HUDEP-2 (cell line): ENCODE data around the gene AFF3.

Experiments used
- DNase-seq, 76 experiments: peaks; one replicate each; lab custom pipeline; 2025; ENCODE audit not compliant: unreplicated experiment in 76 of 76; lab: John Stamatoyannopoulos, UW

The AFF3 gene

GRCh38 chr2:99727199-99727598 lies 415.2 kb downstream of the AFF3 start:
- no peak for DNase-seq

GRCh38 chr2:99726691-99727090 lies 415.7 kb downstream of the AFF3 start:
- DNase-seq = no peak

GRCh38 chr2:99725820-99726219 lies 416.6 kb downstream of the AFF3 start:
- no peak for DNase-seq

GRCh38 chr2:99722476-99722875 lies 419.9 kb downstream of the AFF3 start:
- DNase-seq = no peak

GRCh38 chr2:99719102-99719501 lies 423.3 kb downstream of the AFF3 start:
- no peak for DNase-seq

GRCh38 chr2:99715956-99716355 lies 426.4 kb downstream of the AFF3 start:
- no peak for DNase-seq

GRCh38 chr2:99714349-99714748 lies 428.0 kb downstream of the AFF3 start:
- DNase-seq = no peak

- DNase-seq = no peak
These were observed 431.2 kb downstream of the AFF3 start for GRCh38 chr2:99711144-99711543.

DNA sequence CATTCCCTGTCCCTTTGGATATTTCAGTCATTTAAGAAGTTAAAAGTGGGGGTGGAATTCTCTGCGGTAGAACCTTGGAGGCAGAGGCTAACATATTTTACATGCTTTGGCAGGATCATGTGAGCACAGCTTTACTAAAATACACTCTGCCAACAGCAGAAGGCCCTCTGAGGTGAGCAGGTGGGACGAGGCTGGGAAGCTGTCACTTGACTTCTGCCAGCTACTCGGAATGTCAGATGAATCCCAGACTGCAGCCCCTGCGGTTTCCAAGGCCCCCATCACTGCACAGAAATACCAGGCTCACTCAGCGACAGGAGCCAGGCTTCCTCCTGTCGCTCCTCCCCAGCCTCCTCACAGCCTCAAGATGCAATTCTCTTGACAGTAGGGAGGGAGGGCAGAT lies 431.7 kb downstream of the AFF3 start:
- no peak for DNase-seq

DNA sequence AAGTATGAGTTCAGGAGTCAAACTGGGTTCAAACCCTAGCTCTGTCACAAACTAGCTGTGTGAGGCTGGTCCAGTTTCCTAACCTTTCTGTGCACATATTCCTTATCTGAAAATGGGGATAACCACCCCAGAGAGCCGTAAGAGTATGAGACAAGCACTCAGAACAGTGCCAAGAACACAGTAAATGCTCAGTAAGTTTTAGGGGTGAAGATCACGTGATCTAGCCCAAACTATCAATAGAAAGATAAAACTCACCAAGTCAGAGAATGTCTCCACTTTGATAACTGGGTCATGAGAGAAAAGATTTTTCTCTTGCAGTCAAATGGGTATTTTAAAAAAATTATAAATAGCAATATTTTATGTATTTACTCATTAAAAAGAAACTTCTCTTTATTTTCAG lies 433.2 kb downstream of the AFF3 start:
- no peak for DNase-seq

DNA sequence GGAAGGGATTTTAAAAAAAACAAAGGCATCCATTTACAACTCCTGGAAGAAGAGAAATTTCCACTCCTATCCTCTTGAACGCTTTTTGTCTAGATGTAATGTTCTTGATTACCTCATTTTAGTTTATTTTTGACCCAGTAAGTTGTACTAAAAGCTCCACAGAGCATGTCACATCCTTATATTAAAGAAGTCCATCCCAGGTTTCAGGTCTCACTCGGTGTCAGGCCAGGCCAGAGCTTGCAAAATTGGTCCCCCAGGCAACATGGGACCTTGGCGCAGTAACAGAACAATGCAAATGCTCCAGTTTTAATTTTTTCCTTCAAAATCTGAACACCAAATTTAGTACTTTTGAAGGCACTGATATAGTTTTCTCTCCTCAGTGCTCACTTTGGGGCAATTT lies 434.2 kb downstream of the AFF3 start:
- no peak for DNase-seq

DNA sequence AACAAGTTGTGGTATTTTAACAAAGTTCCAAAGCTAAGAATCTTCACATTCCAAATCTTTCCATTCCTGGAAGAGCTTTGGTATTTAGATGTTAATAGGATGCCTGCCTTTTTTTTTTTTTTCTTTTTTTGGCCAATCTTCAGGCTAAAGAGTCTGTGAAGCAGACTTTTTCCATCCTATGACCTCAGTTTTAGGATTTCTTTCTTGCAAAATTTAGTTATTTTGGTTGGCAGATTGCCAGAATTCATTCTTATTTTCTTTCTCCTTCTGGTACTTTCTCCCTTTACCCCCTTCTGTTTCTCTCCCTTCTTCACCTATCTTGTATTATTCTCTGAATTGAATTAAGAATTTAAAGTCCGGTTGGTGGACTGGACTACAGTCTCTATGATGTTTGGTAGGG lies 434.8 kb downstream of the AFF3 start:
- DNase-seq = no peak

DNA sequence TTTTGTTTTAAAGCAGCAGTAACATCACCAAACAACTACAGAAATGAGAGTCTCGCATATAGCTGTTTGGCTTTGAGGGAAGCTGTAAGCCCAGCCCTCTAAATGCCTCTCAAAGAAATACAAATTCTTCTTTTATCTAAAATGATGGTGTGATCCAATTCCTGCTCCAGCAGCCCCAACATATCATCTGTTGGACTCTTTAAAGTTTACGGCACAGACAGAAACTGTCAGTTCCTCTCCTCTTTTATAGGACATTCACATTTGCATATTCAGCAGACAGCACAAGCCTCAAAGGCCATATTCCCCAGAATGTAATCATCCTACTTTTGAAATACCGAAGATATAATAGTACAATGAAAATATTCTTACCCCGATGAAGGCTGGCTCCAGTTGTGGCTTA lies 435.7 kb downstream of the AFF3 start:
- no peak for DNase-seq

GRCh38 chr2:99701503-99701902 lies 440.9 kb downstream of the AFF3 start:
- no peak for DNase-seq

DNA sequence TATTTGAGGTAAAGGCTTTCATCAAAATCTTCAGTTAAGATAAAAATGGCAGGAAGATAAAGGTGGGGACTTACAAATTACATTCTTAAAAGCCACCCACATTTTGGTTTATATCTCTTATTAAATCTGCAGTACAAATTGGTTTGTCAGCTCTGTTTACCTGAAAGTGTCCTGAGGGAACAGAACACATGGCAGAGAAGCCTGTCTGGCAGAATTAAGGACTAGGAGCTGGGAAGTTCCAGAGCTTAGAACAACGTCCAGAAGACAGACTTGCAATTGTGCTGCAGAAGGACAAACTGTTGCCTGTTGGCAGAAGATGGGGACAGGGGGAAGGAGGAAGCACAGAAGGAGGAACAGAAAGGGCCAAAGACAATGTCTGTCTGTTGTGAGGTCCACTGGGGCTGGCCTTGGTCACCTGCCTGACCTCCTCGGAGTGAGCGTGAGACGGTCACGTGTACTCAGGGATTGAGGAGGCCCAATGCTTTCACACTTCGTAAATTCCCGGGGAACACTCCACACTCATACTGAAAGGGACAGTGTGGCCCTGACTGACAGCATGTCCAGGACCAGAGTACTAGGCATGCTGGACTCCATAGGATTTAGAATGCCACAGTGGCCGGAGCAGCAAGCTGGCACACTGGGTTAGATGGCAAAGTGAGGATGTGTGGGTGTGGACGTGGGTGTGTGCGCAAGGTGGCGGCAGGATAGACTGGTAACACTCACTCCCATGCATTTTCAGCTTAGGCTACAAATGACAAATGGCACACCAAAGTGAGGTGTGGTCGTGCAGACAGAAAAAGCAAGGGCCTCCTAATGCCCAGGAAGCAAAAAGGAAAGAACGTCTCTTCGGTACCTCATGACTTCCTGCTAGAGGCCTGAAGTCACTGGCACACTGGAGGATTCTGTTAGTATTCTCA lies 441.6 kb downstream of the AFF3 start:
- no peak for DNase-seq

DNA sequence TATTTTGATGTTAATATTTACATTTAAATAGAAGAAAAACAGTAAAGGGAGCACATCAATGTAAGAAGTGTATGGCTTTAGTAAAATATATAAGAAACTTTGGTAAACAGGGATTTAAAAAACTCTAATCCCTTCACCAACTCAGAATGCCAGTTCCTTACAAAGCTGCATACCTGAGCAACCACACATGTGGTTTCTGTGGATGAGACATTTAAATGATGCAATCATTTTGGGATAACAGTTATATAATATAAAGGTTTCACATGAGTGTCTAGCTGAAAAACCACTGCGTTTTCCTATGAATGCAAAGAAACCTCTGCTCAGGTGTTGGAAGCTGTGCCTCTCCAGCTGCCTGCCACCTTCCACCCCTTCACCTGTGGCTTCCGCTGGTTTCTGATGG lies 443.5 kb downstream of the AFF3 start:
- DNase-seq = no peak

DNA sequence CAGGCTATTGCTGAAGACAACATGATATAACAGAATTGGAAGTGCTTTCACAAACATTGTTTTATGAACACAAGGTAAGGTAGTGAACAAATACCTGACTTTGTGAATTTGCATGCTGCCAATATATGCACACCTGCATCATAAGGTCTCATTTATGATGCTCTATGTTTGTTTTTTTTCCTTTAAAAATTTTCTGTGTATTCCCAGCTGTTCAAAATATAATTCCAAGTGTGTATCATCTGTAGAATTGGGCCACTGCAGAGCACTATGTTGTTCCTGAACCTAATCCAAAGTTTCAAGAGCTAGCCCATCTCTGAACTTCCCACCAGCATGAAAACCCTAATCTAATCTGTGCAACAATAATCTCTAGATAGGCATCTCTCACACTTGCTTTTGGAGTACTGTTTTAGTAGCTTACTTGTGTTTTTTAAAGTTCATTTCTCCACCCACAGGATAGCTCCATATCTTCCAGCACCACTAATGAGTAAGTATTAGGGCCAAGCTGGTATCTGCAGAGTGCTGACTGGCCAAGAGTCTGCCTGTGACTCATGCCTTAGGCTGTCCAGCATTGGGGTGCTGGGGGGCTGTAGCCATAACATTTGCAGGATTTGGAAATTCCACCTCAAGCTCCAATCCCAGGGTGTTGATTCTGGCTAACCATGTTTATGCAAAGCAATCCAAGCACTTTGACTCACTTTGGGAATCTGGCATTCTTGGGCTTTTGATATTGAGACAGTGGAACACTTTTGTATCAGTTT lies 444.4 kb downstream of the AFF3 start:
- no peak for DNase-seq

DNA sequence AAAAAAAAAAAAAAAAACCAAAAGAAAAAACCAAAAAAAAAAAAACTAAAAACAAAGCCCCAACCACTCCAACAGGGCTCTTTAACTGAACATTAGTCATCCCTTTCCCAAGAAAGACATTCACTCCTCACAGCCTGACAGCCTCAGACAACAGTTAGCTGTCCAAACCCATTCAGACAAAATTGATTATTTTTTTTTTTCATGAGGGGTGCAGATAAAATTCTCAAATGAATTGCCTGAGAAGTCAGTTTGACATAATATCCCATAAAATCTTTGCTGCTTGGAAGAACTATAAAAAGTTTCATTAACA lies 446.5 kb downstream of the AFF3 start:
- no peak for DNase-seq

GRCh38 chr2:99695130-99695943 lies 447.1 kb downstream of the AFF3 start:
- DNase-seq = no peak

- DNase-seq = no peak
These were observed 448.1 kb downstream of the AFF3 start for GRCh38 chr2:99694331-99694730.

GRCh38 chr2:99692785-99693184 lies 449.6 kb downstream of the AFF3 start:
- DNase-seq = no peak
